ENCODE data around the gene ADCY1. TPM values are rescaled to one million over a fixed set of nuclear protein-coding genes. Genes with fewer than 3 reads are reported as not detected.

Gene ADCY1
- total RNA-seq, 1 donor from 2014 or later, result 4.6 TPM

GRCh38 chr7:45650404-45651394 lies 76.5 kb downstream of the ADCY1 start:
- DNase-seq (ENCODE audit: low spot score), result no peak

- DNase-seq (ENCODE audit: low spot score), result no peak
Measured at GRCh38 chr7:45651540-45651939, 77.4 kb downstream of the ADCY1 start.

GRCh38 chr7:45652630-45653029 lies 78.5 kb downstream of the ADCY1 start:
- DNase-seq (ENCODE audit: low spot score), result no peak

- DNase-seq (ENCODE audit: low spot score), result no peak
Measured at GRCh38 chr7:45653209-45653907, 79.2 kb downstream of the ADCY1 start.

GRCh38 chr7:45654341-45654740 lies 80.2 kb downstream of the ADCY1 start:
- DNase-seq (ENCODE audit: low spot score), result no peak

GRCh38 chr7:45655539-45655938 lies 81.4 kb downstream of the ADCY1 start:
- DNase-seq (ENCODE audit: low spot score), result no peak

- no peak for DNase-seq (ENCODE audit: low spot score)
Measured at GRCh38 chr7:45656431-45656830, 82.3 kb downstream of the ADCY1 start.

GRCh38 chr7:45657136-45657889 lies 83.1 kb downstream of the ADCY1 start:
- no peak for DNase-seq (ENCODE audit: low spot score)

- DNase-seq (ENCODE audit: low spot score), result no peak
Measured at GRCh38 chr7:45657890-45658715, 83.9 kb downstream of the ADCY1 start.

GRCh38 chr7:45658716-45659495 lies 84.7 kb downstream of the ADCY1 start:
- DNase-seq (ENCODE audit: low spot score), result no peak

GRCh38 chr7:45659496-45660139 lies 85.5 kb downstream of the ADCY1 start:
- no peak for DNase-seq (ENCODE audit: low spot score)

- DNase-seq (ENCODE audit: low spot score), result no peak
Measured at GRCh38 chr7:45660201-45660900, 86.2 kb downstream of the ADCY1 start.

- no peak for DNase-seq (ENCODE audit: low spot score)
Measured at GRCh38 chr7:45660901-45661211, 86.7 kb downstream of the ADCY1 start.

- no peak for DNase-seq (ENCODE audit: low spot score)
Measured at GRCh38 chr7:45661302-45661995, 87.3 kb downstream of the ADCY1 start.

- DNase-seq (ENCODE audit: low spot score), result no peak
Measured at GRCh38 chr7:45662018-45662417, 87.8 kb downstream of the ADCY1 start.

GRCh38 chr7:45662540-45663166 lies 88.5 kb downstream of the ADCY1 start:
- DNase-seq (ENCODE audit: low spot score), result no peak

GRCh38 chr7:45663167-45663921 lies 89.2 kb downstream of the ADCY1 start:
- no peak for DNase-seq (ENCODE audit: low spot score)
